HuH-7 (cell line): ENCODE data around the gene MAGI3.
"Not testable (repeated sequence)": the region's sequence is repeated elsewhere in the genome, so short reads cannot be mapped to it uniquely, and the experiment has no call there.

Experiments
- DNase-seq: peaks from one replicate; pipeline ENCODE4 v3.0.0; 2011; ENCODE audit warnings: low spot score

The MAGI3 gene

DNA sequence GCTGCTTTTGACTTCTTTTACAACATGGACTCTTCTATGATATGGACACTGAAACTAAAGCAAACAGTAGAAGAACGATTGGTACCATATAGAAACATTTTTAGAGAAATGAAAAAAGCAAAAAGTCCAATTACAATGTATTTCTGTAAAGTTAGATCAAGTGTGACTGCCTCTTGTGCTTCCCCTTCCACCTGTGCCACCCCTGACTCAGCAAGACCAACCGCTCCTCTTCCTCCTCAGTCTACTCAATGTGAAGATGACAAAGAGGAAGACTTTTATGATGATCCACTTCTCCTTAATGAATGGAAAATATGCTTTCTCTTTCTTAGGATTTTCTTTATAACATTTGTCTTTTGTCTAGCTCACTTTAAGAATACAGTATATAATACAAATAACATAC lies 302.0 kb downstream of the MAGI3 start:
- no peak for DNase-seq

- no peak for DNase-seq
Measured at GRCh38 chr1:113692824-113693431, 302.6 kb downstream of the MAGI3 start.

GRCh38 chr1:113694910-113695309 lies 304.6 kb downstream of the MAGI3 start:
- DNase-seq, result no peak

GRCh38 chr1:113701429-113701828 lies 311.1 kb downstream of the MAGI3 start:
- no peak for DNase-seq

- no peak for DNase-seq
Measured at GRCh38 chr1:113714606-113715269, 324.4 kb downstream of the MAGI3 start.

GRCh38 chr1:113717506-113717905 lies 327.2 kb downstream of the MAGI3 start:
- not testable (repeated sequence) for DNase-seq

GRCh38 chr1:113718621-113719020 lies 328.3 kb downstream of the MAGI3 start:
- DNase-seq, result not testable (repeated sequence)

GRCh38 chr1:113721010-113721409 lies 330.7 kb downstream of the MAGI3 start:
- no peak for DNase-seq

GRCh38 chr1:113732802-113733201 lies 342.5 kb downstream of the MAGI3 start:
- DNase-seq, result no peak

DNA sequence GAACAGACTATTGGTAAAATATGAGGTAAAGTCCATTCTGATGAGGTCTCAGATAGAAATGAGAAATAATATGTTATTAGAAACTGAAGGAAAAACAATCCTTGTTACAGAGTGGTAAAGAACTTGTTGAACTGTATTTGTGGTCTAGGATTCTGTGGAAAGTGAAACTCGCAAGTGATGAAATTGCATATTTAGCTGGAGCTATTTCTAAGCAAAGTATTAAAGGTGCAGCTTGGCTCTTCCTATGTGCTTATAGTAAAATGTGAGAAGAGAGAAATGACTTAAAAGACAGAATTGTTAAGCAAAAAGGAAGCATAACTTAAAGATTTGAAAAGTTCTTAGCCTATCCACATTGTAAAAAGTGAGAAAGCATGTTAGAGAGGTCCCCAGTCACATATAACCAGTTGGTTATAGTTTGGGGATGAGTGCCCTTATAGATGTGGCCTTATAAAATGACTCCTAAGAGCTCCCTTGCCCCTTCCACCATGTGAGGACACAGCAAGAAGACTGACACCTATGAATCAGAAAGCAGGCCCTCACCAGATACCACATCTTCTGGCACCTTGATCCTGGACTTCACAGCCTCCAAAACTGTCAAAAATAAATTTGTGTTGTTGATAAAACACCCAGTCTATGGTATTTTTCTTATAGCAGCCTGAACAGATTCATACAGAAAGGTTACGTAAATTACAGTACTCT lies 344.2 kb downstream of the MAGI3 start:
- no peak for DNase-seq
